ENCODE data around the gene DNAAF6.

DNAAF6 gene

GRCh38 chrX:107288676-107289075, 82.3 kb downstream of the DNAAF6 start:
- Histone ChIP-seq H3K27ac (no peak overlapping the region), H3K4me3 (no peak overlapping the region)

GRCh38 chrX:107290019-107290418, 83.6 kb downstream of the DNAAF6 start:
- Histone ChIP-seq H3K4me3 (no peak overlapping the region), H3K27ac (no peak overlapping the region)

GRCh38 chrX:107293056-107293455, 86.6 kb downstream of the DNAAF6 start:
- H3K27ac ChIP-seq = no peak overlapping the region
- no peak overlapping the region for H3K4me3 ChIP-seq

Measured in skin epidermis (tissue), 12 donors.